HEK293 (cell line): ENCODE measurements around the gene MCM5.

Experiments used
- FEZF1 ChIP-seq: fragments of 450-650 bp; formaldehyde crosslinking; IDR thresholded peaks from 2 replicates; pipeline ENCODE4 v1.5.1; 2016; ENCODE audit warnings: missing biosample characterization, missing genetic modification characterization
- HOXC10 ChIP-seq: sonication (generic); formaldehyde crosslinking; IDR thresholded peaks from 2 replicates; pipeline ENCODE4 v1.8.1; 2023; ENCODE audit warnings: mild to moderate bottlenecking, missing genetic modification reagents
- OVOL3 ChIP-seq: fragments of 450-650 bp; formaldehyde crosslinking; IDR thresholded peaks from 2 replicates; pipeline ENCODE4 v1.5.1; 2016; ENCODE audit warnings: missing biosample characterization, missing genetic modification characterization
- PRDM1 ChIP-seq: fragments of 450-650 bp; formaldehyde crosslinking; IDR thresholded peaks from 2 replicates; pipeline ENCODE4; 2016; ENCODE audit warnings: missing biosample characterization, missing genetic modification characterization
- PRDM4 ChIP-seq: fragments of 450-650 bp; formaldehyde crosslinking; IDR thresholded peaks from 2 replicates; pipeline ENCODE4 v1.5.1; 2017; ENCODE audit warnings: missing biosample characterization, missing genetic modification characterization
- REST ChIP-seq: fragments of 450-650 bp; formaldehyde crosslinking; IDR thresholded peaks from 2 replicates; pipeline ENCODE4 v1.5.1; 2016; ENCODE audit warnings: missing biosample characterization, missing genetic modification characterization
- SP7 ChIP-seq: fragments of 450-650 bp; formaldehyde crosslinking; IDR thresholded peaks from 2 replicates; pipeline ENCODE4 v1.5.1; 2016; ENCODE audit warnings: missing biosample characterization, missing genetic modification characterization
- ZBTB10 ChIP-seq: fragments of 450-650 bp; formaldehyde crosslinking; IDR thresholded peaks from 2 replicates; pipeline ENCODE4 v1.5.1; 2016; ENCODE audit warnings: missing biosample characterization, missing genetic modification characterization
- ZBTB49 ChIP-seq: fragments of 450-650 bp; formaldehyde crosslinking; IDR thresholded peaks from 2 replicates; pipeline ENCODE4 v1.5.1; 2016; ENCODE audit warnings: missing biosample characterization, missing genetic modification characterization, low read depth
- ZBTB6 ChIP-seq: fragments of 450-650 bp; formaldehyde crosslinking; IDR thresholded peaks from 2 replicates; pipeline ENCODE4 v1.5.1; 2017; ENCODE audit warnings: missing biosample characterization, missing genetic modification characterization
- ZFHX2 ChIP-seq: fragments of 450-650 bp; formaldehyde crosslinking; conservative IDR thresholded peaks from 2 replicates; pipeline ENCODE4 v1.5.1; 2016; ENCODE audit warnings: missing biosample characterization, missing genetic modification characterization
- ZFP37 ChIP-seq: fragments of 450-650 bp; formaldehyde crosslinking; IDR thresholded peaks from 2 replicates; pipeline ENCODE4 v1.5.1; 2016; ENCODE audit warnings: missing biosample characterization, missing genetic modification characterization
- ZIC2 ChIP-seq: fragments of 450-650 bp; formaldehyde crosslinking; IDR thresholded peaks from 2 replicates; pipeline ENCODE4 v1.5.1; 2016; ENCODE audit warnings: missing biosample characterization, missing genetic modification characterization
- ZNF114 ChIP-seq: fragments of 450-650 bp; formaldehyde crosslinking; IDR thresholded peaks from 2 replicates; pipeline ENCODE4 v1.5.0; 2017; ENCODE audit warnings: missing biosample characterization, missing genetic modification characterization
- ZNF133 ChIP-seq: fragments of 450-650 bp; formaldehyde crosslinking; IDR thresholded peaks from 2 replicates; pipeline ENCODE4 v1.5.1; 2016; ENCODE audit warnings: missing biosample characterization, missing genetic modification characterization
- ZNF24 ChIP-seq: fragments of 450-650 bp; formaldehyde crosslinking; IDR thresholded peaks from 2 replicates; pipeline ENCODE4 v1.5.1; 2016; ENCODE audit warnings: missing biosample characterization, missing genetic modification characterization
- ZNF324 ChIP-seq: fragments of 450-650 bp; formaldehyde crosslinking; IDR thresholded peaks from 2 replicates; pipeline ENCODE4 v1.5.1; 2016; ENCODE audit warnings: missing biosample characterization, missing genetic modification characterization
- ZNF366 ChIP-seq: fragments of 450-650 bp; formaldehyde crosslinking; conservative IDR thresholded peaks from 2 replicates; pipeline ENCODE4 v1.5.1; 2016; ENCODE audit warnings: missing biosample characterization, missing genetic modification characterization
- ZNF514 ChIP-seq: fragments of 450-650 bp; formaldehyde crosslinking; IDR thresholded peaks from 2 replicates; pipeline ENCODE4 v1.5.1; 2016; ENCODE audit warnings: missing biosample characterization, missing genetic modification characterization
- ZNF529 ChIP-seq: fragments of 450-650 bp; formaldehyde crosslinking; IDR thresholded peaks from 2 replicates; pipeline ENCODE4 v1.5.1; 2017; ENCODE audit warnings: missing genetic modification characterization, missing biosample characterization; ENCODE audit not compliant: insufficient replicate concordance
- ZNF571 ChIP-seq: fragments of 450-650 bp; formaldehyde crosslinking; IDR thresholded peaks from 2 replicates; pipeline ENCODE4 v1.5.0; 2017; ENCODE audit warnings: missing biosample characterization, missing genetic modification characterization
- ZNF580 ChIP-seq: fragments of 450-650 bp; formaldehyde crosslinking; IDR thresholded peaks from 2 replicates; pipeline ENCODE4 v1.5.1; 2016; ENCODE audit warnings: missing biosample characterization, missing genetic modification characterization
- ZNF623 ChIP-seq: fragments of 450-650 bp; formaldehyde crosslinking; IDR thresholded peaks from 2 replicates; pipeline ENCODE4 v1.5.1; 2016; ENCODE audit warnings: missing biosample characterization, missing genetic modification characterization
- ZNF639 ChIP-seq: fragments of 450-650 bp; formaldehyde crosslinking; IDR thresholded peaks from 2 replicates; pipeline ENCODE4 v1.5.1; 2016; ENCODE audit warnings: missing biosample characterization, missing genetic modification characterization
- ZNF837 ChIP-seq: fragments of 450-650 bp; formaldehyde crosslinking; IDR thresholded peaks from 2 replicates; pipeline ENCODE4 v1.5.1; 2016; ENCODE audit warnings: missing biosample characterization, missing genetic modification characterization
- ZNF843 ChIP-seq: fragments of 450-650 bp; formaldehyde crosslinking; IDR thresholded peaks from 2 replicates; pipeline ENCODE4 v1.5.1; 2016; ENCODE audit warnings: missing biosample characterization, missing genetic modification characterization

Gene MCM5

GRCh38 chr22:35397095-35397904 lies 2.6 kb upstream of the MCM5 start (continued):
- TF ChIP-seq REST (tag by site-specific recombination), result no peak
- TF ChIP-seq OVOL3 (tag by site-specific recombination), result no peak
- TF ChIP-seq ZFP37, result no peak
- no peak for TF ChIP-seq ZNF324 (tag by site-specific recombination)
- TF ChIP-seq ZNF514, result no peak
- TF ChIP-seq ZNF571 (tag by site-specific recombination), result no peak
- no peak for TF ChIP-seq ZNF366
- no peak for TF ChIP-seq PRDM1 (tag by site-specific recombination)
- no peak for TF ChIP-seq ZNF623 (tag by site-specific recombination)
- TF ChIP-seq ZNF639, result no peak
- no peak for TF ChIP-seq ZBTB49 (tag by site-specific recombination)
- TF ChIP-seq ZNF580 (tag by site-specific recombination), result no peak
- TF ChIP-seq ZBTB10 (tag by site-specific recombination), result no peak
- TF ChIP-seq HOXC10, result no peak
- no peak for TF ChIP-seq ZNF24 (tag by site-specific recombination)
- no peak for TF ChIP-seq ZNF843 (tag by site-specific recombination)
- no peak for TF ChIP-seq FEZF1
- no peak for TF ChIP-seq ZNF133
- TF ChIP-seq ZIC2 (tag by site-specific recombination), result peak; percentile 41; the same call in 1 of the 2 replicates
- no peak for TF ChIP-seq PRDM4
- TF ChIP-seq ZNF114 (tag by site-specific recombination), result no peak
- no peak for TF ChIP-seq SP7 (tag by site-specific recombination)
- TF ChIP-seq ZBTB6 (tag by site-specific recombination), result no peak
- no peak for TF ChIP-seq ZNF529
- peak; percentile 21; the same call in 1 of the 2 replicates for TF ChIP-seq ZFHX2 (tag by site-specific recombination)
- no peak for TF ChIP-seq ZNF837 (tag by site-specific recombination)
